Ureter (tissue), 1 donor: Measurements from ENCODE around the gene NMU. TPM values are rescaled to one million over a fixed set of nuclear protein-coding genes. Genes with fewer than 3 reads are reported as not detected.
"Not testable (repeated sequence)": the region's sequence is repeated elsewhere in the genome, so short reads cannot be mapped to it uniquely, and the experiment has no call there.

ENCODE experiments used
- DNase-seq: peaks from one replicate; pipeline ENCODE4 v3.0.0-alpha.2; 2020; ENCODE audit warnings: low spot score
- total RNA-seq: library from RNA; stranded (reverse); gene quantifications from one replicate; pipeline ENCODE4 v1.2.4, GENCODE V29; 2023
- donor health status: DM: yes; HTN: yes; CAD: no.

The NMU gene
- not detected for total RNA-seq

- DNase-seq = no peak
Measured at GRCh38 chr4:55635741-55636655, at the start of gene NMU. NMU (minus strand) TSS chr4:55636298; CDS start chr4:55636192, 106 bp downstream.

DNA sequence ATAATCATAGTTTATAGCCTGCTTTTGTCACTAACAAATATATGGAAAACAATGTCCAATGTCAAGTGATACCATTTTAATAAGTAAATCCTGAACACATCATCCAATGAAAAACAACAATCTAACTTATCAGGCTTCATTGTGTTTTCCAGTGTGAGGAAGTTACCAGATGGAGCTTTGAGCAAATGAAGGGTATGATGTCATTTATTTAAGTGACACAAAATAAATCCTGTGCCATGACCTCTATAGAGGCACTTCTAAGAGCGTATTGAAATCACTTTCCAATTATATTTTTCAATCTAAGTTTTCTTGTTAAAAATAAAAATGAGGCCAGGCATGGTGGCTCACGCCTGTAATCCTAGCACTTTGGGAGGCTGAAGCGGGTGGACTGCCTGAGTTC is 48.2 kb upstream of the NMU start:
- DNase-seq = no peak

DNA sequence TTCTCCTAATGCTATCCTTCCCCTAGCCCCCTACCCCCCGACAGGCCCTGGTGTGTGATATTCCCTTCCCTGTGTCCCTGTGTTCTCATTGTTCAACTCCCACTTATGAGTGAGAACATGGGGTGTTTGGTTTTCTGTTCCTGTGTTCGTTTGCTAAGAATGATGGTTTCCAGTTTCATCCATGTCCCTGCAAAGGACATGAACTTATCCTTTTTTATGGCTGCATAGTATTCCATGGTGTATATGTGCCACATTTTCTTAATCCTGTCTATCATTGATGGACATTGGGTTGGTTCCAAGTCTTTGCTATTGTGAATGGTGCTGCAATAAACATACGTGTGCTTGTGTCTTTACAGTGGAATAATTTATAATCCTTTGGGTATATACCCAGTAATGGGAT is 46.7 kb upstream of the NMU start:
- DNase-seq = not testable (repeated sequence)

DNA sequence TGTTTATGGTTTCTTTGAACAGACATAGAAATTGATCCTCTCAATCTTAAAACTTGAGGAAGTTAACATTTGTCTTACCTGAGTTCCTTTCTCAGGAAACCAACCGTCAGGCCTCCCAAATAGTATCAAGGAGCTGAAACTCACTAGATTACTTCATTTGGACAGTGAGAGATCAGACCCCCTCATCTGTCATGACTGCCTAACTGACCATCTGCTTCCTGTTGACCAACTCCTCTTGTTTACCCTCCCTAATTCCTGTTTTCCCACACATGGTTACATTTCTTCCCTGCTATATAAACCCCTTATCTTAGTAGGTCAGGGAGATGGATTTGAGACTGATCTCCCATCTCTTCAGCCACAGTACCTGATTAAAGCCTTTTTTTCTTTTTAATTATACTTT is 46.2 kb upstream of the NMU start:
- no peak for DNase-seq

GRCh38 chr4:55681430-55681829 is 45.3 kb upstream of the NMU start:
- DNase-seq = no peak

- DNase-seq = no peak
Measured at GRCh38 chr4:55675196-55675793, 39.2 kb upstream of the NMU start.

DNA sequence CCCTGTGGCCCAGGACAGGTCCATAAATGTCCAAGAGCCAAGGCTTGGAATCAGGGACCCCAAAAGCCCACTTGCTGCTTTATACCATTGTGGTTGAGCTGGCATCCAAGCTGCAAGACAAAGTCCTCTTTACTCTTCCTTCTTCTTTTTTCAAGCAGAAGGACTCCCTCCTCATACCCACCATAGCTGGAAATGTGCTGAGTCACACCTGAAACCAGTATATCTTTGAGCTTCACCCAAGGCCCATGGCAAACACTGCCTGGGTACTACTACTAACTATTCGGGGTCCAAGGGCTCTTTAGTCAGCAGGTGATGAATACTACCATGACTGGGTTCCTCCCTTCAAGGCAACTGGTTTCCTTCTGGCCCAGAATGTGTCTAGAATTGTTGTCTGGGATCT is 37.3 kb upstream of the NMU start:
- DNase-seq = no peak

DNA sequence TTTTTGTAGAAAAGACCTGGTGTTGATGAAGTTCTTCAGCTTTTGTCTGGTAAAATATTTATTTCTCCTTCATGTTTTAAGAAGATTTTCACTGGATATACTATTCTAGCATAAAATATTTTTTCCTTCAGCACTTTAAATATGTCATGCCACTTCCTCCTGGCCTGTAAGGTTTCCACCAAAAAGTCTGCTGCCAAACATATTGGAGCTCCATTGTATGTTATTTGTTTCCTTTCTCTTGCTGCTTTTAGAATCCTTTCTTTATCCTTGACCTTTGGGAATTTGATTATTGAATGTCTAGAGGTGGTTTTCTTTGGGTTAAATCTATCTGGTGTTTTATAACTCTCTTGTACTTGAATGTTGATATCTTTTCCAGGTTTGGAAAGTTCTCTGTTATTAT is 35.6 kb upstream of the NMU start:
- no peak for DNase-seq

GRCh38 chr4:55670695-55671094 is 34.6 kb upstream of the NMU start:
- no peak for DNase-seq

GRCh38 chr4:55668449-55668848 is 32.4 kb upstream of the NMU start:
- DNase-seq = no peak

- DNase-seq = no peak
Measured at GRCh38 chr4:55666535-55666934, 30.4 kb upstream of the NMU start.

DNA sequence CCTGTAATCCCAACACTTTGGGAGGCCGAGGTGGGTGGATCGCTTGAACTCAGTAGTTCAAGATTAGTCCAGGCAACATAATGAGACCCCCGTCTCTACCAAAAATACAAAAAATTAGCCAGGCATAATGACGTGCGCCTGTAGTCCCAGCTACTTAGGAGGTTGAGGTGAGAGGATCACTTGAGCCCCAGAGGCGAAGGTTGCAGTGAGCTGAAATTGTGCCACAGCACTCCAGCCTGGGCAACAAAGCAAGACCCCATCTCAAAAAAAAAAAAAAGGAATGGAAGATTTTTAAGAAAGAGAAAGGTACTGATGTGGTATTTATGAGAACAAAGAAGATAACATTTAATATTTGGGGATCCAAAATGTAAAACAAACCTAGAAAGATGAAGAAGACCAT is 27.0 kb upstream of the NMU start:
- DNase-seq = no peak

DNA sequence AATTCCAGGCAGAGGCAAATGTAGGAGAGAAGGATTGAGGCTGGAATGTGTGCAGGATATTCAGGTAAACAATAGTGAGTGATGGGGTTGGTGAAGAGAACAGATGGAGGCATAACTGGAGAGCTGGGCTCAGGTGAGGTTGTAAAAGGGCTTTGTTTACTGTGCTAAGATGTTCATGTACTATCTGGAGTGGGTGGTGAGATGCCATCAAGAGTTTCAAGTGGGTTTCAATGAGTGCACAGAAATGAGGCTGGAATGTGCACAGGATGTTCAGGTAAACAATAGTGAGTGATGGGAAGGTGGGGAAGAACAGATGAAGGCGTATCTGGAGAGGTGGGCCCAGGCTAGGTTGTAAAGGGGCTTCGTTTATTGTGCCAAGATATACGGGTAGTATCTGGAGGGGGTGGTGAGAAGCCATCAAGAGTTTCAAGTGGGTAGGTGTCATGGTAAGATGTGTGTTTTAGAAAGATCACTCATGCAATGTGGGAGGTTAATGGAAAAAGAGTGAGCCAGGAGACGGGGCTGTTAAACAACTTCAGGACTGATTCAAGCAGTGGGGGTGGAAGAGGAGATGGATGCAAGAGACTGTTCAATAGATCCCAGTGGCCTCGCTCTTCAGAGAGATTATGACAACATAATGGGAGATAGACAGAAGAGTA is 25.4 kb upstream of the NMU start:
- no peak for DNase-seq

DNA sequence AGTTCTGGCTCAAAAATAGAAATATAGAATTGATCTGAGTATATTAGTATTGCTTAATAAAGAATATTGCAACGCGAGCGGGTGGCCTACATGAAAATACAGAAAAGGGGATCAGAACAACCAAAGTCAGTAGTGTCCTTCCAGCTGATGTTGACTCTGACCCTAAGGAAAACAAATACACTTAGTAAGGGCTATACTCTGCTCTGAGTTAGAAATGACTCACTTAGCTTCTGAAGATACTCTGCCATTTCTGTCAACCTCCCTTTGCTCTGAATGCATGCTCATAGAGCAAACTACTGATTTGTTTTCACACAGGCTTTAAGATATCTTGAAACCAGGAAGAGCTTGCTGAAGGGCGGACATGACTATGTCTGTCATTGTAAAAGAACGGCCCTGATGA is 22.6 kb upstream of the NMU start:
- DNase-seq = no peak

- no peak for DNase-seq
Measured at GRCh38 chr4:55654131-55654530, 18.0 kb upstream of the NMU start.

DNA sequence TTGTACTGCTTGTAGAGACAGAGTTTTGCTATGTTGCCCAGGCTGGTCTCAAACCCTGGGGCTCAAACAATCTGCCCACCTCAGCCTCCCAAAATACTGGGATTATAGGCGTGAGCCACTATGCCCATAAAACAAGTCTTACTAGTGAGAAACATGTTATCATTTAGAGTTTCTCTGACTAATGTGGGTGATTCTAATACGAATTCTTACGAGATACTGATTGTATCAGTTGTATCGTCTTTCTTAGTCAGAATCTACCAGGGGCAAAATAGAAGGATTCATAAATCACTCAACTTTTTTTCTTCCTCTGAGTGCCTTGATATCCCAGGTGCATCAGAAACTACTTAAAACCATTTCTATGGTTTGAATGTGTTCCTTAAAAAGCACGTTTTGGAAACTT is 14.4 kb upstream of the NMU start:
- no peak for DNase-seq

DNA sequence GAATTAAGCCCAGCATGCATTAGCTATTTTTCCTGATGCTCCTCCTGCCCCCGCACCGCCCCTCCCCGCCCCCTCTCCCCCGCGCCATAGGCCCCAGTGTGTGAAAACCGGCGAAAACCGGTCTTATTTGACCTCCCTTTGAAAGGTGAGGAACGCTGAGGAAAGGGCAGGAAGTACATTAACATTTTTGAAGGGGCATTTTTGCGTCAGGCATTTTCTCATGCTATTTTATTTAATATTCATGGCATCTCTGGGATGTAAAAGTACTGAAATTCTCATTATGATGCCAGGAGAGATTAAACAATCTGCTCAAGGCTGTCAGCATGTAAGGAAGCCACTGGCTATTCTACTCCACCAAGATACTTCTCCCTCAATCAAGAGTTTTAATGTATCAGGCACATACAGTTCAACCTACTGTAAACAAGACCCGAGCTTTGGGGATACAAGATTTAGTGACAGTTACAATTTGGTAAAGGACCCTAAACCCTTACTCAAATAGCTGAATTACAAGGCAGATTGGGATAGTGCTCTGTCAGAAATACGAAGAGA is 1.2 kb upstream of the NMU start:
- DNase-seq = no peak

DNA sequence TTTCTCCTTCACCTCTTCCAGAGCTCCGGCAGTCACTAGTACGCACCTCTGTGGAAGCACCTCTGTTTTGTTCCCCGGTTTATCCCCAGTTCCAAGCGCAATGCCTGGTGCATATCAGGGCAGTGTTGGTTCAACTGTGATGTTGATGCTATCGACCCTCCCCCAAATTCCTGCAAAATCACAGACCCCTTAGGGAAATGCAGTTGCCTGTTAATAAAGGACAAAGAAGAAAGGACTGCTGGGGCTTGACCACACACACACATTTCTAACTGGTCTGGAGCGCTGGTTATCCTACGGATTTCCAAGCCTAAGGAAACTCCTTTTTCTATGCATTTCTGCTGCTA is 530 bp upstream of the NMU start:
- no peak for DNase-seq

- DNase-seq = no peak
Measured at GRCh38 chr4:55635282-55635681, 816 bp downstream of the NMU start.

DNA sequence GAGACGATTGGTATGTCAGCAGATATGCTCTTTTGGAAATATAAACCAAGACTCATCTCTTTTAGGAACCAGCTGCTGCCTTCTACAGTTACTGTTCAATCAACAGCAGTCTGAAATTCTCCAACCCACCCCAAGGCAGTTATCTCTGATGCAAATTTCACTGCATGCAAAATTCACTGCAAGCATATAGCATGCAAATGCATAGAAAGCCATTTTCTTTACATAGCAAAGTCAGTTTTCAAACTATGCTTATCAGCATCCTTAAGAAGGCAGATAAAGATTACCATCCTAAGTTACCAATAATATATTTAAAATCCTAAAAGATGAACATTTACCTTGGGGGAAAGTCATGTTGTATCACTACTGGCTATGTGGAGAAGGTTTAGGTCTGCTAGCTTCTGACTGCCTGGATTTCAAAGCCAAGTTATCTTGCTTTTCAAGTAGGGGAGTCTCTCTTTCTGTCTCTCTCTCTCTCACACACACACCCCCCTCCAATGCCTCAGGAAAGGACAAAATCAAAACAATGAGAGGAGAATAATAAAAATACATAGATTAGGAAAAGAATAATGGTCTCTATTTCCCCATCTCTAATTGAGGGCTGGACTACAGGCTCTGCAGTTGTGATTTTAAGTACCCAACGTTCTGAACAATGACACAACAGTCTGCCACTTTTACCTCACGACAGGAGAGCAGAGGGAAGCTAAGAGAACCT is 1.5 kb downstream of the NMU start:
- no peak for DNase-seq

DNA sequence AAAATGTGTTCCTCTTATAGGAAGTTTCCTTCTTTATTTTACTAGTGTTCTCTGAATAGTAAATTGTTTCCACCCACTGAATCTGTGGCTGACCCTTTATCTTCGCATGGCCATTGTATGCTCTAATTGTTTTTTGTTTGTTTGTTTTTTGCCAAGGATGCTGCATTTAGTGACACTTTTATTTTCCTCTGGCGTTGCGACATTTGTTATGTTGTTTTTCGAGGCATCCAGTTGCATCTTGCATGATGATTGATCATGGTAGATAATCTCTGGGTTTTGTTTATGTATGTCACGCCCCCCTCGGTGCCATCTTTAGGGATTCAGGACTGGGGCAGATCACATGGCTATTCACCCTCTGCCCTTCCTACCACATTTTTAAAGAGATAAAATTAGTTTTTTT is 2.2 kb downstream of the NMU start:
- no peak for DNase-seq

DNA sequence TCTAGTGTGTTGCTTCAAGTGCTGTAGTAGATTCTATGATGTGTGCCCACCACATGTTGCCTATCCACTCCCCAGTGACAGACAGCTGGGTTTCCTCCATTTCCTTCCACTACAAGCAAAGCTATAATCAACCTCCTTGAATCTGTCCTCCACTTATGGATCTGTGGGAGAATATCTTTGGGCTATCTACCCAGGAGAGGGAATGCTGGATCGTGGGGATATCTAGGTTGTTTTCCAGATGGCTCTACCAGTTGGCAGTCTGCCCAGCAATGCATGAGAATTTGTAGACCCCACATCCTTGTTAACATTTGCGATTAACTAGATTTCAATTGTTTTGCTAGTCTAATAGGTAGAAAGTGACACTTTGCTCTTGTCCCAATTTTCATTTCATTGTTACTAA is 10.3 kb downstream of the NMU start:
- no peak for DNase-seq
